ENCODE measurements around the gene SEPTIN8. TPM values are rescaled to one million over a fixed set of nuclear protein-coding genes. Genes with fewer than 3 reads are reported as not detected.

Gene SEPTIN8
- total and polyA plus RNA-seq, 2 of the 13 experiments (the other 11 are each of a cell fraction or from before 2014, with no cell fraction given): 41.4 to 49.9 TPM

GRCh38 chr5:132770476-132771159 is 6.4 kb downstream of the SEPTIN8 start (continued):
- no peak for TF ChIP-seq ZC3H4 (CRISPR knock-in tag; IDR thresholded peaks at IDR 0.05; ENCODE audit: borderline replicate concordance)
- no peak for TF ChIP-seq ZBTB46 (CRISPR knock-in tag; IDR thresholded peaks at IDR 0.05; ENCODE audit: borderline replicate concordance)
- no peak for TF ChIP-seq KIAA2018 (CRISPR knock-in tag; IDR thresholded peaks at IDR 0.05; ENCODE audit: borderline replicate concordance)

Measured in HepG2 (cell line).